ENCODE data around the gene KIAA1755. TPM values are rescaled to one million over a fixed set of nuclear protein-coding genes. Genes with fewer than 3 reads are reported as not detected.

The KIAA1755 gene
- polyA plus RNA-seq, 12 donors = 7.1 to 15.1 (median 9.4) TPM; not detected in 1

DNA sequence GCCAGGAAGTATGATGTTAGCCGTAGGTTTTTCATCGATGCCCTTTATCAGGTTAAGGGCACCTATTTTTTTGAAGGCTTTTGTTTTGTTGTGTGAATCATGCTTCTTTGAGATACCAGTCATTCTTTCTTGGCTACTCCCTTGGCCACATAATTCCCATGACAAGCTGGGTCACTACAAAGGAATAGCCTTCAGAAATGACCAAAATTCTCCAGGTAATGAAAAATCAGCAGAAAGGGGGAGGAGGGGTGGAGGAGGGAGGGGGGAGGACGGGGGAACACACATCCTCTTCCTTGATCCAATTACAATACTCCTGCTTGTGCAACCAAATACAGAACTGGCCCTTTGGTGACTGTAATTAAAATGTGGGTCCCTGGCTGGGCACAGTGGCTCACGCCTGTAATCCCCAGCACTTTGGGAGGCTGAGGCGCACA, 73.7 kb downstream of the KIAA1755 start:
- DNase-seq = no peak

DNA sequence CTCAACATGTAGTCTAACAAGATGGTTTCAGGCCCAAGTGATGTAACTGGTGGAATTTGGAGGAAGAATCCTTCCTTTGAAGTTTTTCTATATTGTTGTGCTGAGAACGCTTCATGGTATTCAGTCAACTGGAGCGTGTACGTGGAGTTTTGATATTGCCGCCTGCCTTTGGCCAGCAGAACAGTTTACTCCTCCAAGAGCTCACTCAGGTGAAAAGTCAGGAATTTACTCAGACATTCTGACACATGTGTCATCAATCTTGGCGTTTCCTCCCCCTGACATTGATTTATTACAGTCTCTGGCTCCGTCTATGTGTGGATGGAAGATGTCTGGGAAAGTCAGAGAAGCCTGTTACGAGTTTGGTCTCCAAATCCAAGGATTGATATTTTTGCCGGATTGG, 76.4 kb downstream of the KIAA1755 start:
- DNase-seq = no peak

DNA sequence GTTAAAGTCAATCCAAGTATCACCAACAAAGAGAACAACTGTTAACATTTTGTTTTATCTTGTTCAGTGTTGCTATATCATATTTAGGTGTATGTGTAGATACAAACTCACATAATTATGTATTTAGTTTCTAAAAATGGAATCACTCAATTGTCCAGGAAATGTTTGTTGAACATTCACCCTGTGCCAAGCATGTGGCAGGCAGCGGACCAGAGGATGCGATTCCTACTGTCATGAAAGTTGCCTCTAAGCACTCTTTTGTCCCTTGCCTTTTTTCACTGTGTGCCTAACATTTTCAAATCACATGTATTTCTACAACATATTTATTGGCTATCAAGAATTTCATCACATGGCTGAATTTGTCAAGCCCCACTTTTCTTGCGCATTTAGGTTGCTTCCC, 78.6 kb downstream of the KIAA1755 start:
- DNase-seq = no peak

DNA sequence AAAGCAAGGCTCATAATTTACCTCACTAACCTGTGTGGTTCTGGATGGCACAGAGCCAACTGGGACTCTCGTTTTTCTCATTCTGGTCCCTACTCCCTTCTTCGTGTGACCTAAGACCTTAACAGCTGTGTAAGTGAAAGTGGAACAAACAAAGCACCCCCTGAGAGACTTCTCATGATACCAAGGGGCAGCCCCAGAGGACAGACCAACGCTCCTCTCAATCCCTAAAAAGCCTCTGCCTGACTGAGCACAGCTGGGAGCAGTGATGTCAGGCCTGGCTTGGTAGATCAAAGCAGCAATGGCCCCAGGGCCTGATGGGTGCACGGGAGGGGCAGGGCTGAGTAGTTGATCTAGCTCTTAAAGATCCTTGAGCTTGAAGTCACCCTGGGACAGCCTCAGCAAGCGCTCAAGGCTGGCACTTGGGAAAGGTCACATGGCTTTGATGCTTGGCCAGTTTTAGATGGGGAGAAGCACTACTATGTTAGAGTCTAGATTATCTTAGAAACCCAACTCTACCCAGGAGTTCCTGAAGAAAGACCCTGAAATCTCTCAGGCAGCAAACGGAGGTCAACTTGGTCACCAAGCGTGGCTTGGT, 79.2 kb downstream of the KIAA1755 start:
- no peak for DNase-seq

DNA sequence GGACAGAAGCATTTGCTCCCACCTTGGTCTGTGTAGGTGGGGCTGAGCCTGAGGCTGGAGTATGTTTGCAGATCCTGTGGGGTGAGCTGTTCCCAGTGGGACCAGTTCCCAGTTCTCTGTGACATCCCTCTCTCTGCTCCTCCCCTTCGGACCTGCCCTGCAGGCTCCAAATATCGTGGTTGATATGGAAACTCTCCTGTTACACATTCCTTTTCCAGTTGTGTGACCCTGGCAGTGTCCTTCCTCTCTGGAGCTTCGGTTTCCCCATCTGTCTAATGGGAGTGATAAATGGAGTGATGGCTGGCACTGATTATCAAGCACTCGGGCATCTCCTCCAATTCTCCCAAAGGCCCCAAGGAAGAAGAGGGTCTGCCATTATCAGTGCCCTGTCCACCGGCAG, 79.8 kb downstream of the KIAA1755 start:
- no peak for DNase-seq

DNA sequence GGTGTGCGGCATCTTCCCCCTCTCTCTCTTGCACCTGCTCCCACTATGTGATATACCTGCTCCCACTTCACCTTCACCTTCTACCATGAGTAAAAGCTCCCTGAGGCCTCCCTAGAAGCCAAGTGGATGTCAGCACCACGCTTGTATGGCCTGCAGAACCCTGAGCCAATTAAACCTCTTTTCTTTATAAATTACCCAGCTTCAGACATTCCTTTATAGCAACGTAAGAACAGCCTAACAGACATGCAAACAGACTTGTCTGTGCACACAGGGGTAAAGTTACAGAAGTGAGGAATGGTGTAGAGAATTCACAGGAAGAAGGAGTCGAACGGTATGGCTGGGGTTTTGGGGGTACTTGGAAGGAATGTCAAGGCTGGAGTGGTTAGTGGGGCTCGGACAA, 80.7 kb downstream of the KIAA1755 start:
- DNase-seq = no peak

DNA sequence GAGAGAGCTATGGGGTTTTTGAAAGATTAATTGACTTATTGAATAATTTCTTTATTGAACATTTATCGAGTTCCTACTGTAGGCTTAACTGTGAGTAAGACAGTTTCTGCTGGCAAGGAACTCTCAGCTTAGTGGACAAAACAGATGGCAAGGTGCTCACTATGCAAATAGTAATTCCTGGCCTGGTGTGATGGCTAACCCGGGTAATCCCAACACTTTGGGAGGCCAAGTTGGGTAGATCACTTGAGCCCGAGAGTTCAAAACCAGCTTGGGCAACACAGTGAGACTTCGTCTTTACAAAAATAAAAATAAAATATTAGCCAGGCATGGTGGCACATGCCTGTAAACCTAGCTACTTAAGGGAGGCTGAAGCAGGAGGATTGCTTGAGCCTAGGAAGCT, 82.0 kb downstream of the KIAA1755 start:
- DNase-seq = no peak

DNA sequence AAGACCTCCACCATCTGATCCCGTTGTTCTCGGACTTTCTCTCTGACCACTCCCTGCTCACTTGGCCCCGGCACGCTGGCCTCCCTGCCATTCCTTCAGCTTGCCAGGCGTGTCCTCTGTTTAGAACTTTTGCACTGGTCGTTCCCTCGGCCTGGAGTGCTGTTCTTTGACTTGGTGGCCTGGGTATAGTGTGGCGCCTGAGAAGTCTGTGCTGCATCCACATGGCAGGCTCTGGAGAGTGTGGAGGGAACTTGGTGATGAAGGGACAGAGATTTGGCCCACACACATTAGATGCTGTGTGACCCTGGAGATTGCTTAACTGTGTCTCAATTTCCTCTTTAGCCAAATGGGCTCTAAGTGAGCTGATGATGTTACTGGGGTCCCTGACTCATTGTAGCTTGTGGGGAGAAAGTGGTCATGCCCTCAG, 82.5 kb downstream of the KIAA1755 start:
- no peak for DNase-seq

DNA sequence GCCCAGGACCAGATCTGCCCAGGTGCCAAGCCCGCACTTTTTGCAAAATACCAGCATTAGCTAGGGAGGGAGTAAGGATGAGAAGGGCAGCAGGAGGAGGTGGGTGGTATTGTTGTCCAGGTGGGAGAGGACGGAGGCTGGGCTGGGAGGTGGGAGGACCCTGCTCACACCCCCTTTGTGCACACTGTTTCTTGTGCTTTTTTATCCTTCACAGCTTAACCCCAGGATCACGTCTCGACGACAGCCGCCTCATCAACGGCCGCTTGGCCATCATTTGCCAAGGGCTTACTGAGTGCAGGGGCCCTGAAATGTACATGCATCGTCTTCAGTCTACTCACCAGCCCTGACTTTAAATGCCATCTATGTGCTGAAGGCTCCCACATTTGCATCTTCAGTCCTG, 83.3 kb downstream of the KIAA1755 start:
- no peak for DNase-seq

DNA sequence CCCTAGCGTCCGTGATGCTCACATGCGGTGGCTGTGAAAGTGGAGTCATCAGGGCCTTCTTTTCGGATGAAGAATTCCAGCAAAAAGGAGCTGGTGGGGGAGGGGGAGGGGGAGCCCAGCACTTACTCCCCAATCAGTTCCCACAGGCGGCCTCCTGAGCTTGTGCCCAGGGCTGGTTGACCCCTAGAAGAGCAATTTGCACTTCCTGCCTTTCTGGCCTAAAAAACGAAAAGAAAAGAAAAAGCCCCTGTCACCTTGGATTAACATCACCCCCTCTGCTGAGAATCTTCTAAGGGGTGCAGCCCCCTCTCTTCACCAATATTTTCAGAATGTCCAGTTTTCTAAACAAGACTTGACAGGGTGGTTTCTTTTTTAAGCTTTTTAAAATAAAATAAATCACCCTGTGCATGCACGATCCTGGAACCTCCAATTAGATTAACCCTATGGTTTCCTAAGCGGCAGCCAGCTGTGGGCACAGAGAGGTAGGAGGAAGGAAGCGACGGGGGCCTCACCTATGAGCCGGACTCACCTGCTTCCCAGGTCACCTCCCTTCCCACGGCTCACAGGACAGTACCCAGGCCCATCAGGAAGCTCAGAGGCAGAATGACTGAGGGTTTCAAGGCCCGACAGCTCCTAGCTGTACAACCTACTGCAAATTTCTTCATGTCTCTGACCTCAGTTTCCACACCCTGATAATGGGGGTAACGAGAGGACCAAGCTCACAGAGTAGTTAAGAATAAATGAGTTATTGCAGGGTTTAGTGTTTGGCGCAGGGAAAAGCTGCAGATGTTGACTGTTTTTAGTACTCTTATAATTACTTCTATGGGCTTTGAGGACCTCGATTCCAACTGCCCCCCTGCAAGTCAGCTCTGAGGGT, 85.0 kb downstream of the KIAA1755 start:
- DNase-seq = no peak

DNA sequence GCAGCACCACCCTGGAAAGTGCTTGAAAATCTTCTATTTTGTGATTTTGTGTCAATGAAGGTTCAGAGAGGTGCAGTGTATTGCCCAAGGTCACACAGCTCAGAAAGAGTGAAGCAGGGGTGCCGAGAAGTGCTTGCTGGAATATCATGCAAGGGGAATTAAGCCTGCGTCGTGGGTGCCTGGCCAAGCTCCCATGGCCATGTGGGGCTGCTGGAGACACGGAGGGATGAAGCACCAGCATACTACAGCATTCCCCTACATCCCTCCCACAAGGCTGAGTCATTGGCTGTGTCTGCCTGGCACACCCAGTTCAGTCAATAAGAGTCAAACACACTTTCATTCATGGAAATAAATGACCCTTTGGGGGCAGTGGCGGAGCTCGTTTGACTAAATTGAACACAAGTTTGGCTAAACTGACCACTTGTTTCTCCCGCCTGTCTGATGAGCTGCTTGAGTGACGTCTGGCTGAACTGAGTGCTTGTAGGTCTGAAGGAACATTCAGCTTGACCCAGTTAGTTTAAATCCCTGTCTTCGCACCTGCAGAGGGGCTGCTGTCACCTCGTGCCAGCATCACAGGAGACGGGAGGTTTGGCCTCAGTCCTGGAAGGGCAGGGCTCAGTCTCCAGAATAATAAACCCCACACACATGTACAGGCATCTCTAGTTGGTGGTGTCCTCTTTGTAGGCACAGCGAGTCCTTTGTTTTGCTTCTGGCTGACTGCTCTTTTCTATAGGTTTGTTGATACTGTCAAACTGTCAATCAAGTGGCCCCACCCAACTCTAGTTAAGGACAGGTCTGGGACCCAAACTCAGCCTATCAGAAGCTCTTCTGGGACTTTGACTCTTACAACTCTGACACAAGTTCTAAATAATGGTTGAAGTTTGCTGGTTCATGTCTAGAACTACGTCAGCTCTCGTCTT, 87.0 kb downstream of the KIAA1755 start:
- no peak for DNase-seq

DNA sequence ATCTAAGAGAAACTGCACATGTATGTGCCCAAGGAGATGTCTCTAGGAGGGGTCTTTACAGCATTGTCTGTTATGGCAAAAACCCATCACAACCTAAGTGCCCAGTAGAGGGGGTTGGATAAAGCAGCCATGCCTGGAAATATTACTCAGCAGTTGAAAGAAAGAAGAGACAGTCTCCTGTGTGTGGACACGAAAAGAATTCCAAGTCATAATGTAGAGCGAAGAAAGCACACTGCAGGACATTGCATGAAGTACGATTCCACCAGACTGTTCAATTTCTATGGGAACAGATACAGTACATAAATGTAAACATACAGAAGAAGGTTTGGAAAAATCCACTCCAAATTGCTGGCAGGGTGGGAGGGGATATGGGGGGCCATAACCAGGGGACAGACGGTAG, 88.1 kb downstream of the KIAA1755 start:
- no peak for DNase-seq

DNA sequence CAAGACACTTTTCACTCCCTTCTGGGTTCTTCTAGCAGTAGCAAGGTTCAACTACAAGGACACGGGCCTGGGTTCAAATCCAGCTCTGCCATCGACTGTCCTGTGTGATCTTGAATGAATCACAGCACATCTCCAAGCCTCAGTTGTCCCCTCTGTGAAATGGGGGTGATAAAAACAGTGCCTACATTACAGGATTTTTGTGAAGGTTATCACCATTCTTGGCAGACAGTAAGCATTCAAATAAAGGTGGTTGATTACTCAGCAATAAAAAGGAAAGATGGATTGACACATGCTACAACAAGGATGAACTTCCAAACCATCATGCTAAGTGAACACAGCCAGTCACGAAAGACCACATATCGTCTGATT, 88.9 kb downstream of the KIAA1755 start:
- no peak for DNase-seq

DNA sequence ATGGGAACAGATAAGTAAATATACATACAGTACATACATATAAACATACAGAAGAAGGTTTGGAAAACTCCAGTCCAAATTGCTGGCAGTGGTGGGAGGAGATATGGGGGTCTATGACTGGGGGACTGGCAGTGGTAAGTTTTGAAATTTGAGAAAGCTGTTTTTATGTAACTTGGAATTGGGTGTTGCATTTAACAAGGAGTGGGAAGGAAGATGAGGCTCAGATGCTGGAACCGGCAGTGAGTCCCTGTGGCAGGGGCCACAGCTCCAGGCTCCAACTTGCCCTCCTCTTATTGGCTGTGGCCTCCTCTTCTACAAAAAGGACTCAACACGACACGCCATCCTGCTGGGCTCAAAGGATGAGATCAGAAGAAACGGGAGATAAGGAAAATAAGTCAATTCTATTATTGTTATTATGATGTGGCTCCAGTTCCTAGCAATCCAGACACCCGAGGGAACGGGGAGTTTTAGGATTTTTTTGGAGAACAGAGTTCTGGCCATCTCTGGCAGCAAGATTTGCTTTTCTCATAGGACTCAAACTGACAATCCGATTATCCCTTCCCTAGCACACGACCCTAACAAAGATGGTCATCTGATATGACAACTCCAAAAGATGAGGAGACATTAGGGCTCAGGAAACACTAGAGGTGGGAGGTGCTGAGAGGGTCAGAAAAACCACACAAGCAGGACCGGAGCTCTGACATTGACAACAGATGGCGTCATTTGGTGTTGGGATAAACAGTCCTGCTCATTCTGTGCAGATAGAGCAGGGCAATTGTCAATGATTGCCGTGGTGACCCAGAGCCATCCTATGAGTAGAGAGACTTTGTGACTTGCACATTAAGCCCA, 89.5 kb downstream of the KIAA1755 start:
- DNase-seq = no peak

DNA sequence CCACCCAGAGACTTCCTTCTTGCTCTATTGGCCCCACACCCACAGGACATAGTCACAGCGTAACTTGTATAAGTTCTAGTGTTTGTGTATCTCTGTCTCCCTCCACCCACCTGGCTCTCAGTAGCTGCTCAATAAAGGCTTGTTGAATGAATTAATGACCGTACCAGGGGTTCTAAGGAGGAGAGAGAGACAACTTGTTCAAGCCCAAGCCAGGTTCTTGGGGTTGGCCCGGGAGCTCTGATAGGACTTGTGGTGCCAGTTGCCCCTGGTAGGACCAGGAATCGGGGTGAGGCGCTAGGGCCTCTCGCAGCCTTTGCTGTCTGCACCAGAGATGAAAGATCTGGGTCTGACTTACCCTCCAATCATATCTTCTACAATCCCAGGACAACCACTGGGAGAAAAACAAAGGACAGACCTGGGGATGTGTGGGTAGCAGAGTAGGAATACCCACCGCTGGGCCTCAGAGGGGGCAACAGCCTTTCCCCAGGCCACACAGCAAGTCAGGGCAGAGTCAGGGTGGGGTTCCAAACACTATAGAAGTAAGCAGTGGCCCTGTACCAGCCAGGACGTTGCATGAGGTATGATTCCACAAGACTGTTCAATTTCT, 90.2 kb downstream of the KIAA1755 start:
- no peak for DNase-seq

DNA sequence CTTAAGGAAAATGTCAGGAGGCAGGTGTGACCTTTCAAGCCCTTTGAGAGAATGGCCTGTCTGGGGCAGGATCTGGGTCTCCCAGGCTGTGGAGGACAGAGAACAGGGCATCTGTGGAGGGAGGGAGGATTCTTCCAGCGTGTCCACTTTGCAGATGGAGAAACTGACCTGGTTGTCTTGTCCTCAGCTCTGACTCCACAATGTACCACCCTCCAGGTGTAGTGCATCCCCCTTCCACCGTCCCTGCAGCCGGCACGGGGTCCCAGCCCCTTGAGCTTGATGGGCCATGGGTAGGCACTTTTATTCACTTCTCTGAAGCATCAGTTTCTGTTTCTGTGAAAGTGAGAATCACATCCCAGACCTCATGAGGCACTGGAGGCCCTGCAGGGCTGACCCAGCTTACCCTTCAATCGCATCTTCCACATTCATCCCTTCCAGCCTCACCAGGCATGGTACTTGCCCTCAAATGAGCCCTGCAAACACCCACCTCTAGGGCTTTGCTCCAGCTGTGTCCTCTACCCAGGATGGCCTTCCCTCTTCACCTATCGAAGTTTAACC, 90.8 kb downstream of the KIAA1755 start:
- no peak for DNase-seq

DNA sequence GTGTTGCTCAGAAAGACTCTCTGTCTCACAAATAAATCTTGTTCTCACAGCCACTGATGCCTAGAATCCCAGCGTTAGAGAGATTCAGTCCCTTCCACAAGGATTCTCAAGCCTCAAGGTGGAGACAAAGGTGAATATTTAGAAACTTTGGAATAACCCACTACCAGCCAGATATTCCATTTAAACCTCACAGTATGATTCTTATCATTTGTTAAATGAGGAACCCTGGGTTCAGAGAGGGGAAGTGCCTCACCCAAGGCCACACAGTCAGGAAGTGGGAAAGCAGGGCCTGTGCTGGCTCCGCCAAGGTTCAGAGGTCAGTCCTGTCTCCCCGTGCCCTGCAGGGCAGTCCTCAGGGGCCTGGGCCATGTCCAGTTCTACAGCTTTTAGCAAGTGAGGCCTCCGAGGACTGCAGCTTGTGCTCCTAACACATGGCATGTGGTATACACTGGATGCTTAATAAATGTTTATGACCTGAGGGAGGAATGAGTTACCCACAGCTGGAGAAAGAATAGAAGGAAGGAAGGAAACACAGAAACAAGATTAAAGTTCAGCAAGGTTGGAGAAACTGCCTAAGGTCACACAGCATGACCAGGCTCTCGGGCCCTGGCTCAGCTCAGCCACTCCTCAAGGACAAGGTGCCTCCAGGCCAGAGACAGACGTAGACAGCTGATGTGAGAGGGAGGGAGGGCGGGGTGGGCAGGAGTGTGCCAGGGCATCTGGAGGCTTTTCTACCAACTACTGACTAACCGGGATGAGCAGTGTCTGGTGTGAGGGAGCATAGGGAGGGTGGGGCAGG, 91.5 kb downstream of the KIAA1755 start:
- no peak for DNase-seq

DNA sequence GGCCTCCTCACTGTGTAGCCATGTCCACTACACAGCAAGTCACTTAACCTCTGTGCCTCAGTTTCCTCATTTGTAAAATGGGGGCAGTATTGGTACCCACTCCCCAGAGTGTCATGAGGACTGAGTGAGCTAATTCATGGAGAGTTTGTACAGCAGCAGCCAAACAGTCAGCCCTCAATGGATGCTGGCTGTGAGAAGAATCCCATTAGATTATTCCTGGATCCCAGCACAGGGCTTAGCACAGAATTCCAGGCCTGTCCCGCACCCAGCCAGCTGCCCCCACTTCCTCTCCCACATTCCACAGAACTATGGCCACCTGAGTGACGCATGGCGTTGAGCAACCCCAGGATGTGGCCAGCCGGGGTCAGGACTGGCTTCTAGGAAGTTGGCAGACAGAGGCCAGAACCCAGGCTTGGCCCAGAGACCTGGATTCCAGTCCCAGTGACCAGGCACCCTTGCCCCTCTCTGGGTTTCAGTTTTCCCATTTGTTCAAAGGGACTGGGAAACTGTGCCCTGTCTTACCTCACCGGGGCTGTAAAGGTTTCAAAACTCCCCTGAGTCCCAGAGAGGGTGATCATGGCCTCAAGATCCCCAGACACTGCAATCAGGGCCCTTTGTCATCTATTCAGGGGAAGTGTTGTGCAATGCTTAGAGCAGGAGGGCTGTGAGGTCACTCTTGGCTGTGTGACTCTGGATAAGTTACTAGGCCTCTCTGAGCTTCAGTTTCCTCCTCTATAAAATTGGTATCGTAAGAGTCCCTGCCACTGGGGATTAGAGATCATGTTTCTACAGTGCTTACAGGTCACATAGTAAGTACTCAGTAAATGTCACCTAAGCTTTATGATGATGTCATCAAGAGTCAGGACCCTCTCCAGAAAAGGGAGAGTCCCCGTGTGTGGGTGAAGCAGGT, 92.4 kb downstream of the KIAA1755 start:
- DNase-seq = no peak

Measured in muscle of arm (tissue), 12 donors.